Chondrocyte (in vitro differentiated cells): ENCODE results near the gene MDC1. TPM values are rescaled to one million over a fixed set of nuclear protein-coding genes. Genes with fewer than 3 reads are reported as not detected.
"Not testable (repeated sequence)": the region's sequence is repeated elsewhere in the genome, so short reads cannot be mapped to it uniquely, and the experiment has no call there.

Experiments
- DNase-seq: peaks from one replicate; pipeline ENCODE4 v3.0.0; 2021; ENCODE audit warnings: mixed read lengths, low spot score
- H3K27ac Mint-ChIP-seq: one replicate; pipeline ENCODE4 v1.8.0; 2021; ENCODE audit warnings: mild to moderate bottlenecking, moderate library complexity, mixed read lengths; ENCODE audit not compliant: unreplicated experiment
- H3K27me3 Mint-ChIP-seq: 2 replicates; pipeline ENCODE4 v1.8.0; 2021; ENCODE audit warnings: low read depth, mixed read lengths
- H3K36me3 Mint-ChIP-seq: 2 replicates; pipeline ENCODE4 v1.8.0; 2021; ENCODE audit warnings: low read depth, mixed read lengths
- H3K4me1 Mint-ChIP-seq: 2 replicates; pipeline ENCODE4 v1.8.0; 2021; ENCODE audit warnings: low read depth, mild to moderate bottlenecking, mixed read lengths
- H3K4me3 Mint-ChIP-seq: one replicate; pipeline ENCODE4 v1.8.0; 2021; ENCODE audit warnings: mild to moderate bottlenecking, moderate library complexity, mixed read lengths; ENCODE audit not compliant: unreplicated experiment
- H3K9me3 Mint-ChIP-seq: 2 replicates; pipeline ENCODE4 v1.8.0; 2021; ENCODE audit warnings: low read depth, mixed read lengths
- CTCF ChIP-seq: fragments of 200-600 bp; sonication (generic); IDR thresholded peaks from 2 replicates; pipeline ENCODE4 v1.5.0; 2021; ENCODE audit warnings: antibody characterized with exemption, mild to moderate bottlenecking, moderate library complexity
- total RNA-seq: library from RNA; stranded (reverse); gene quantifications from 3 replicates; pipeline ENCODE4 v1.2.1, GENCODE V29; 2021

Gene MDC1
- total RNA-seq, 1 donor from 2014 or later, result 33.5 TPM

GRCh38 chr6:30722280-30723112 is 5.4 kb upstream of the MDC1 start:
- no peaks in the 10 kb centered on the region for H3K27me3 Mint-ChIP-seq
- TF ChIP-seq CTCF, result peak; percentile 97
- peak overlapping the region; percentile 96 for H3K4me3 Mint-ChIP-seq
- peaks cover 60% of the 10 kb centered on the region for H3K4me1 Mint-ChIP-seq
- no peaks in the 10 kb centered on the region for H3K9me3 Mint-ChIP-seq
- H3K36me3 Mint-ChIP-seq, result peaks cover 44% of the 10 kb centered on the region
- DNase-seq, result no peak
- H3K27ac Mint-ChIP-seq, result peak overlapping the region; percentile 96

GRCh38 chr6:30722025-30722279 is 4.9 kb upstream of the MDC1 start:
- Mint-ChIP-seq H3K27ac (peak overlapping the region; percentile 96), H3K4me1 (peaks cover 63% of the 10 kb centered on the region), H3K4me3 (peak overlapping the region; percentile 96), H3K36me3 (peaks cover 44% of the 10 kb centered on the region)
- H3K27me3 Mint-ChIP-seq, DNase-seq, H3K9me3 Mint-ChIP-seq: not testable (repeated sequence)

GRCh38 chr6:30721198-30722024 is 4.3 kb upstream of the MDC1 start:
- TF ChIP-seq CTCF, result peak; percentile 72
- H3K27me3 Mint-ChIP-seq, result no peaks in the 10 kb centered on the region
- no peak for DNase-seq
- H3K4me1 Mint-ChIP-seq, result peaks cover 66% of the 10 kb centered on the region
- peaks cover 44% of the 10 kb centered on the region for H3K36me3 Mint-ChIP-seq
- peak overlapping the region; percentile 96 for H3K4me3 Mint-ChIP-seq
- no peaks in the 10 kb centered on the region for H3K9me3 Mint-ChIP-seq
- H3K27ac Mint-ChIP-seq, result peak overlapping the region; percentile 96

- no peak for DNase-seq
- H3K4me3 Mint-ChIP-seq, result peak overlapping the region; percentile 96
- H3K27me3 Mint-ChIP-seq, result no peaks in the 10 kb centered on the region
- no peaks in the 10 kb centered on the region for H3K9me3 Mint-ChIP-seq
- no peak for TF ChIP-seq CTCF
- H3K36me3 Mint-ChIP-seq, result peaks cover 44% of the 10 kb centered on the region
- H3K4me1 Mint-ChIP-seq, result peaks cover 66% of the 10 kb centered on the region
- H3K27ac Mint-ChIP-seq, result peak overlapping the region; percentile 96
Observed at GRCh38 chr6:30720738-30721197, 3.7 kb upstream of the MDC1 start.

- Mint-ChIP-seq H3K4me3 (peak within 1 kb of the TSS; percentile 96), H3K27me3 (no peaks in the 10 kb centered on the region), H3K36me3 (peaks cover 41% of the 10 kb centered on the region), H3K4me1 (peaks cover 63% of the 10 kb centered on the region), H3K9me3 (no peaks in the 10 kb centered on the region), H3K27ac (peak within 1 kb of the TSS; percentile 96)
- peak; percentile 98 for DNase-seq
- TF ChIP-seq CTCF, result peak; percentile 6
Observed at GRCh38 chr6:30719791-30720737, 3.0 kb upstream of the MDC1 start, which contains the start of gene TUBB. Gene TUBB, plus strand, starts transcription at chr6:30720352. Its CDS starts 155 bp downstream, at chr6:30720507.
